Measurements from ENCODE around the gene SLC5A9. TPM values are rescaled to one million over a fixed set of nuclear protein-coding genes. Genes with fewer than 3 reads are reported as not detected.

Gene SLC5A9
- total and polyA plus RNA-seq, 2 of the 13 experiments (the other 11 are each of a cell fraction or from before 2014, with no cell fraction given): 42.0 to 65.0 TPM

GRCh38 chr1:48222501-48223242 lies at the start of gene SLC5A9 (continued):
- TF ChIP-seq HOMEZ (CRISPR knock-in tag; IDR thresholded peaks at IDR 0.05; ENCODE audit: low read depth) (no peak), ZNF460 (CRISPR knock-in tag; IDR thresholded peaks at IDR 0.05; ENCODE audit: borderline replicate concordance) (no peak), DR1 (CRISPR knock-in tag; IDR thresholded peaks at IDR 0.05) (0 out of 2 replicates have a peak, but pooled peaks have one; percentile 19), KDM2A (CRISPR knock-in tag; IDR thresholded peaks at IDR 0.05; ENCODE audit: borderline replicate concordance, low read depth) (peak; percentile 38; the same call in 1 of the 2 replicates), POGZ (CRISPR knock-in tag; IDR thresholded peaks at IDR 0.05) (peak; percentile 57; the same call in 1 of the 2 replicates), ETV5 (CRISPR knock-in tag; IDR thresholded peaks at IDR 0.05; ENCODE audit: borderline replicate concordance) (peak; percentile 10; the same call in 1 of the 2 replicates), ZFP36L1 (CRISPR knock-in tag; IDR thresholded peaks at IDR 0.05) (no peak), ZMAT3 (CRISPR knock-in tag; conservative IDR thresholded peaks at IDR 0.05) (0 out of 2 replicates have a peak, but pooled peaks have one; percentile 51), ZNF883 (CRISPR knock-in tag; IDR thresholded peaks at IDR 0.05; ENCODE audit: not compliant biosample characterization) (no peak), ZNF691 (CRISPR knock-in tag; IDR thresholded peaks at IDR 0.05; ENCODE audit: borderline replicate concordance, low read depth) (peak; percentile 44; the same call in 1 of the 2 replicates), ZFY (CRISPR knock-in tag; IDR thresholded peaks at IDR 0.05) (peak; percentile 70), ZNF780A (CRISPR knock-in tag; IDR thresholded peaks at IDR 0.05) (no peak), RBM22 (optimal IDR thresholded peaks at IDR 0.05; ENCODE audit: low read length) (no peak), RBAK (CRISPR knock-in tag; IDR thresholded peaks at IDR 0.05) (peak; percentile 76; the same call in 1 of the 2 replicates), ZFAT (CRISPR knock-in tag; conservative IDR thresholded peaks at IDR 0.05) (no peak), ZNF430 (CRISPR knock-in tag; IDR thresholded peaks at IDR 0.05) (peak; percentile 80; the same call in 1 of the 2 replicates), ZNF713 (CRISPR knock-in tag; IDR thresholded peaks at IDR 0.05) (0 out of 2 replicates have a peak, but pooled peaks have one; percentile 31), SYNCRIP (IDR thresholded peaks at IDR 0.05; ENCODE audit: insufficient read depth, low read depth, low read length) (no peak), ZNF333 (CRISPR knock-in tag; IDR thresholded peaks at IDR 0.05; ENCODE audit: borderline replicate concordance) (peak; percentile 86; the same call in 1 of the 2 replicates), TCF12 (IDR thresholded peaks at IDR 0.05) (no peak), TCF12 (CRISPR knock-in tag; IDR thresholded peaks at IDR 0.05) (peak; percentile 39; the same call in 1 of the 2 replicates), ZNF18 (CRISPR knock-in tag; IDR thresholded peaks at IDR 0.05; ENCODE audit: insufficient replicate concordance) (peak; percentile 73), ZNF768 (CRISPR knock-in tag; IDR thresholded peaks at IDR 0.05) (no peak), ZNF121 (CRISPR knock-in tag; IDR thresholded peaks at IDR 0.05) (peak; percentile 58; the same call in 1 of the 2 replicates), SPEN (CRISPR knock-in tag; IDR thresholded peaks at IDR 0.05; ENCODE audit: low read depth) (peak; percentile 65)
